Trophoblast cell (in vitro differentiated cells and primary cell): Measurements from ENCODE around the gene LAMA2.

ENCODE experiments used
- DNase-seq, 2 donors: peaks; one replicate each; pipeline ENCODE4 v3.0.0-alpha.2; 2016
- H2AFZ ChIP-seq: 2 replicates; pipeline ENCODE4 v1.6.1; 2013; ENCODE audit warnings: low read length, moderate library complexity, mild to moderate bottlenecking; ENCODE audit not compliant: insufficient read depth, poor library complexity
- H2AK5ac ChIP-seq: 2 replicates; pipeline ENCODE4 v1.6.1; 2013; ENCODE audit warnings: mild to moderate bottlenecking, low read length
- H2BK120ac ChIP-seq: 2 replicates; pipeline ENCODE4 v1.6.1; 2013; ENCODE audit warnings: low read length, mild to moderate bottlenecking, moderate library complexity; ENCODE audit not compliant: insufficient read depth, poor library complexity
- H2BK12ac ChIP-seq: 2 replicates; pipeline ENCODE4 v1.6.1; 2013; ENCODE audit warnings: mild to moderate bottlenecking, low read length, moderate library complexity
- H2BK5ac ChIP-seq: 2 replicates; pipeline ENCODE4 v1.6.1; 2013; ENCODE audit warnings: low read length, low read depth, moderate library complexity, mild to moderate bottlenecking; ENCODE audit not compliant: poor library complexity
- H3K14ac ChIP-seq: 2 replicates; pipeline ENCODE4 v1.6.1; 2013; ENCODE audit warnings: mild to moderate bottlenecking, low read length
- H3K18ac ChIP-seq: 2 replicates; pipeline ENCODE4 v1.6.1; 2013; ENCODE audit warnings: mild to moderate bottlenecking, low read length
- H3K23ac ChIP-seq: 2 replicates; pipeline ENCODE4 v1.6.1; 2013; ENCODE audit warnings: low read length
- H3K27ac ChIP-seq: 2 replicates; pipeline ENCODE4 v1.5.1; 2013; ENCODE audit warnings: low read depth, mild to moderate bottlenecking, inconsistent platforms, low read length, moderate library complexity
- H3K27me3 ChIP-seq: 2 replicates; pipeline ENCODE4 v1.6.1; 2013; ENCODE audit warnings: inconsistent platforms, mild to moderate bottlenecking, low read length, moderate library complexity; ENCODE audit not compliant: insufficient read depth
- H3K36me3 ChIP-seq, 2 experiments: 1 replicate in 1 of 2; 2 replicates in 1 of 2; pipeline ENCODE4 v1.6.1; 2013; ENCODE audit warnings: low read length in 2 of 2, mild to moderate bottlenecking in 2 of 2, moderate library complexity in 1 of 2; ENCODE audit not compliant: insufficient read depth in 2 of 2, control insufficient read depth in 1 of 2
- H3K4ac ChIP-seq: 2 replicates; pipeline ENCODE4 v1.6.1; 2013; ENCODE audit warnings: low read depth, mild to moderate bottlenecking, low read length, moderate library complexity
- H3K4me1 ChIP-seq, 2 experiments: 1 replicate in 1 of 2; 2 replicates in 1 of 2; pipeline ENCODE4 v1.6.1; 2013; ENCODE audit warnings: low read length in 2 of 2, mild to moderate bottlenecking in 2 of 2, moderate library complexity in 1 of 2; ENCODE audit not compliant: insufficient read depth in 2 of 2, control insufficient read depth in 1 of 2
- H3K4me2 ChIP-seq: 2 replicates; pipeline ENCODE4 v1.6.1; 2013; ENCODE audit warnings: inconsistent platforms, mild to moderate bottlenecking, low read length, moderate library complexity
- H3K4me3 ChIP-seq: 2 replicates; pipeline ENCODE4 v1.5.1; 2013; ENCODE audit warnings: mild to moderate bottlenecking, low read depth, low read length, inconsistent platforms
- H3K79me1 ChIP-seq: one replicate; pipeline ENCODE4 v1.6.1; 2013; ENCODE audit warnings: low read length
- H3K79me2 ChIP-seq: 2 replicates; pipeline ENCODE4 v1.6.1; 2013; ENCODE audit warnings: low read length, mild to moderate bottlenecking; ENCODE audit not compliant: control insufficient read depth, insufficient read depth, poor library complexity
- H3K9ac ChIP-seq: 2 replicates; pipeline ENCODE4 v1.6.1; 2013; ENCODE audit warnings: mild to moderate bottlenecking, low read length
- H3K9me3 ChIP-seq: 2 replicates; pipeline ENCODE4 v1.6.1; 2013; ENCODE audit warnings: low read depth, mild to moderate bottlenecking, control low read depth, inconsistent platforms, low read length; ENCODE audit not compliant: insufficient read depth
- H4K12ac ChIP-seq: 2 replicates; pipeline ENCODE4 v1.6.1; 2013; ENCODE audit warnings: low read depth, mild to moderate bottlenecking, low read length, moderate library complexity
- H4K8ac ChIP-seq: 2 replicates; pipeline ENCODE4 v1.6.1; 2013; ENCODE audit warnings: low read depth, mild to moderate bottlenecking, low read length, moderate library complexity
- H4K91ac ChIP-seq: one replicate; pipeline ENCODE4 v1.6.1; 2013; ENCODE audit warnings: low read depth, mild to moderate bottlenecking, low read length, moderate library complexity
- WGBS: extraction: QIAGEN DNeasy Blood & Tissue Kit; methylation state at CpG from one replicate; pipeline ENCODE4 v1.1.7; 2013; ENCODE audit warnings: missing lambda C conversion rate; ENCODE audit not compliant: insufficient read length, insufficient coverage; ENCODE audit errors: extremely low coverage; 5-methylcytosine and 5-hydroxymethylcytosine counted together

Gene LAMA2

DNA sequence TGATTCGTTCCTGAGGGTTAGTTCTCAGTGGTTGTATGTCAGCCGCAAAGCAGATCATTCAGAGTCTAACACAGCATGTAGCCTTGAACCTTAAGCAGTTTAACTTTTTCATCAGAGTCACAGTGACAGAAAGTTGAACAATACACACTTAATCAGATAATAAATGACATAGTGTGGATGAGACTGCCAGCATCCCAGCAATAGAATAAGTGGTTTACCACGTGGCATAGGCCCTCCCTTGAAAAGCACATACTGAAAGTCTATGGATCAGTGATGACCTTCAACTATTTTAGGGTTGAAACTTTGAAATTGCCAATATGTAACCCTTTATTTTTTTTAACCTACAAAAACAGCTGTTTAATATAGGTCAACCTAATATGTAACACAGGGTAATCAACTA lies 561.7 kb downstream of the LAMA2 start:
- no peaks in the 10 kb centered on the region for H3K27me3 ChIP-seq
- H3K36me3 ChIP-seq, result no peaks in the 10 kb centered on the region
- H3K18ac ChIP-seq, result no peak overlapping the region
- H3K23ac ChIP-seq, result no peak overlapping the region
- H3K79me1 ChIP-seq, result no peaks in the 10 kb centered on the region
- no peak overlapping the region for H4K91ac ChIP-seq
- H4K8ac ChIP-seq, result no peak overlapping the region
- H3K9ac ChIP-seq, result no peak overlapping the region
- H3K14ac ChIP-seq, result no peak overlapping the region
- no peak overlapping the region for H3K4ac ChIP-seq
- H2BK12ac ChIP-seq, result no peak overlapping the region
- H3K9me3 ChIP-seq, result no peaks in the 10 kb centered on the region
- no peaks in the 10 kb centered on the region for H3K79me2 ChIP-seq
- H3K4me3 ChIP-seq, result no peak overlapping the region
- H3K4me2 ChIP-seq, result no peak overlapping the region
- H2AFZ ChIP-seq, result no peak overlapping the region
- no CpG with 5 or more reads among the region's 3 CpGs for WGBS
- H3K27ac ChIP-seq, result no peak overlapping the region
- no peak overlapping the region for H2AK5ac ChIP-seq
- DNase-seq, result no peak
- no peak overlapping the region for H2BK120ac ChIP-seq
- H2BK5ac ChIP-seq, result no peak overlapping the region
- no peaks in the 10 kb centered on the region for H3K4me1 ChIP-seq
- H4K12ac ChIP-seq, result no peak overlapping the region

DNA sequence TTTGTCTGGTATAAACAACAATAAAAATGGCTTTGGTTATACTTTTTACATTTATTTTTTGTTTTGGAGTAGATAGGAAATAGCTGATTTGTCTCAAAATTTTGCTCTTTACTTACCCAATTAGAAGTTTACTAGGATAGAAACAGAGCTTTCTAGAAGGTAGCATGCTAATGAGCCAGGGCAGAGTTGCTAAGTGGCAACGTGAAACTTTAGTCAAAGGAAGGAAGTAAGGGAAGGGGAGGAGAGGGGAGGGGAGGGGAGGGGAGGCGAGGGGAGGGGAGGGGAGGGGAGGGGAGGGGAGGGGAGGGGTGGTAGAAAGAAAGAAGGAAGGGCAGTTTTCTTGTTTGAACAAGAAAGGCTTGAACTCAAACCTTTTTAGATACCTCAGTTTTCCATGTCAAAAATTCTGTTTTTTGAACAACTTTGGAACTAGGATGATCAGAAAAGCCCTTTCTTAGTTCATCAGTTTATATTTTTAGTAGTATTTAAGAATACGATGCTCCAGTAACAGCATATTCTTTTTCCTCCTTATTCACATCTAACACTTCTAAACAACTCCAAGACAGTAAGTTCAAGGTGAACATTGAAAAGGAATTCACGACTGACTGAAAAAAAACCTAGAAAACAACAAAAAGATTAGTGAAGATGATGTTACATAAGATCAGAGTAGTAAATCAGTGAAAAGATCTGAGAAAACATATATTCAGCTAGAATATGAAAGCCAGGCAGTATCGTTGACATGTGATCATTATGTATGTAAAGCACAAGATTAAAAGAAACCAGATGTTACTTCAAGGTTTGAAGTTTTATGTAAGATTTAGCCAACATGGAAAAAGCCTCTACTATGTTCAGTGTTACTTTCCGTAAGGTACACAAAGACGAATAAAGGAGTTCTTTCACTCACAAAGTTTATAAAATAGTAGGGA lies 563.6 kb downstream of the LAMA2 start:
- no peak overlapping the region for H3K18ac ChIP-seq
- no peak overlapping the region for H4K12ac ChIP-seq
- H3K9ac ChIP-seq, result no peak overlapping the region
- H3K79me1 ChIP-seq, result no peaks in the 10 kb centered on the region
- WGBS, result 83% methylated on average over 1 of the region's 7 CpGs
- DNase-seq, result no peak
- H2AFZ ChIP-seq, result no peak overlapping the region
- no peak overlapping the region for H3K14ac ChIP-seq
- no peak overlapping the region for H2AK5ac ChIP-seq
- H4K8ac ChIP-seq, result no peak overlapping the region
- H3K4me2 ChIP-seq, result no peak overlapping the region
- no peaks in the 10 kb centered on the region for H3K36me3 ChIP-seq
- no peak overlapping the region for H3K23ac ChIP-seq
- H3K27ac ChIP-seq, result no peak overlapping the region
- no peaks in the 10 kb centered on the region for H3K4me1 ChIP-seq
- H3K79me2 ChIP-seq, result no peaks in the 10 kb centered on the region
- no peak overlapping the region for H3K4me3 ChIP-seq
- H3K4ac ChIP-seq, result no peak overlapping the region
- no peak overlapping the region for H4K91ac ChIP-seq
- H2BK12ac ChIP-seq, result no peak overlapping the region
- H2BK5ac ChIP-seq, result no peak overlapping the region
- H2BK120ac ChIP-seq, result no peak overlapping the region
- H3K27me3 ChIP-seq, result no peaks in the 10 kb centered on the region
- no peaks in the 10 kb centered on the region for H3K9me3 ChIP-seq

DNA sequence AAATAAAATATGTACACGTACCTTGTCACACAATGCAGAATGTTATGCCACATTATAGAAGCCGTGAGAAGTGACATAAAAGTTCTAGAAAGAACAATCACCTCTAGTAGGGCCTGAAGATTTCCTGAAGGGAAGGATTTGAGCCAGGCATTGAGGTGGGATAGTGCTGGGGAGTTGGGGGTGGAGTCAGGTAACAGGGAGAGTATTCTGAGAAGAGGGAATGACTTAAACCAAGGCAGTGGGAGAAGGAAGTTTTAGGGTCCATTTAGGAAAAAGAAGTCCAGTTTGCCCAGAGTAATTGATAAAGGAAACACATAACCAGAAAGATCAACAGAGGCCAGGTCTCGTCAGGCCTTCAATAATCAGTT lies 564.2 kb downstream of the LAMA2 start:
- H3K4me1 ChIP-seq, result no peaks in the 10 kb centered on the region
- no peak overlapping the region for H2BK120ac ChIP-seq
- no peaks in the 10 kb centered on the region for H3K9me3 ChIP-seq
- DNase-seq, result no peak
- no peaks in the 10 kb centered on the region for H3K36me3 ChIP-seq
- no peaks in the 10 kb centered on the region for H3K79me2 ChIP-seq
- no peak overlapping the region for H3K9ac ChIP-seq
- no peak overlapping the region for H2AFZ ChIP-seq
- no peak overlapping the region for H4K12ac ChIP-seq
- no peak overlapping the region for H3K4me2 ChIP-seq
- H2BK5ac ChIP-seq, result no peak overlapping the region
- H3K23ac ChIP-seq, result no peak overlapping the region
- no peaks in the 10 kb centered on the region for H3K79me1 ChIP-seq
- H4K8ac ChIP-seq, result no peak overlapping the region
- H3K18ac ChIP-seq, result no peak overlapping the region
- no peak overlapping the region for H4K91ac ChIP-seq
- H3K27ac ChIP-seq, result no peak overlapping the region
- no peak overlapping the region for H2AK5ac ChIP-seq
- no peaks in the 10 kb centered on the region for H3K27me3 ChIP-seq
- no peak overlapping the region for H3K4me3 ChIP-seq
- H3K4ac ChIP-seq, result no peak overlapping the region
- no peak overlapping the region for H3K14ac ChIP-seq
- WGBS, result no CpG with 5 or more reads among the region's 3 CpGs
- H2BK12ac ChIP-seq, result no peak overlapping the region

DNA sequence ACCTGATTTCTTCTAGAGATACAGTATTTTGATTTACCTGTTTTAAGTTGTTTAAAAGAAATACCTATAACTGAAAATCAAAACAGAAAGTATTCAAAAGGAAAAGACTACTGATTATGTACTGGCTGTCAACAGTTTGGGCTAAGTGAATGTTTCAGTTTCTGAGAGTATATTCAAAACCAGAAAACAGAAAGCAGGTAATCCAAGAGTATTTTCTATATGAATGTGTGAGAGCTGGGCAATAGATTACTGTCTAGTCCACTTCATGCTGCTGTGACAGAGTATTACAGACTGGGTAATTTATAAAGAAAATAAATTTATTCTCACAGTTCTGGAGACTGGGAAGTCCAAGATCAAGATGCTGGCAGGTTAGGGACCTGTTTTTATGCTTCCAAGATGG lies 566.0 kb downstream of the LAMA2 start:
- Histone ChIP-seq H3K9me3 (no peaks in the 10 kb centered on the region), H3K79me1 (no peaks in the 10 kb centered on the region), H4K12ac (no peak overlapping the region), H3K27me3 (no peaks in the 10 kb centered on the region), H3K27ac (no peak overlapping the region), H4K91ac (no peak overlapping the region), H2BK12ac (no peak overlapping the region), H2AFZ (no peak overlapping the region), H3K18ac (no peak overlapping the region), H3K4me3 (no peak overlapping the region), H3K79me2 (no peaks in the 10 kb centered on the region), H3K14ac (no peak overlapping the region), H3K4me1 (no peaks in the 10 kb centered on the region), H3K4me2 (no peak overlapping the region), H3K23ac (no peak overlapping the region), H2BK120ac (no peak overlapping the region), H3K9ac (no peak overlapping the region), H3K4ac (no peak overlapping the region), H3K36me3 (no peaks in the 10 kb centered on the region), H4K8ac (no peak overlapping the region), H2AK5ac (no peak overlapping the region), H2BK5ac (no peak overlapping the region)
- DNase-seq, result no peak
